Astrocyte of the cerebellum (primary cell): ENCODE results near the gene CALCB.
"Not testable (repeated sequence)": the region's sequence is repeated elsewhere in the genome, so short reads cannot be mapped to it uniquely, and the experiment has no call there.

Source experiments
- DNase-seq: peaks from one replicate; pipeline ENCODE4 v3.0.0-alpha.2; 2011; ENCODE audit warnings: low read depth
- H3K4me3 ChIP-seq: 2 replicates; pipeline ENCODE4 v1.5.1; 2011; ENCODE audit warnings: mild to moderate bottlenecking, low read depth, low read length, moderate library complexity
- in situ Hi-C: cut with HindIII; loops from 2 replicates; pipeline ENCODE4 v1.10.0; 2017; ENCODE audit warnings: low sequenced_read_pairs
- TF ChIP-seq, protein P1 (sequence below): IDR thresholded peaks from 2 replicates; pipeline ENCODE4 v1.5.1; 2012; ENCODE audit warnings: low read length, low read depth, moderate library complexity, mild to moderate bottlenecking; ENCODE audit errors: missing control alignments

CALCB gene

DNA sequence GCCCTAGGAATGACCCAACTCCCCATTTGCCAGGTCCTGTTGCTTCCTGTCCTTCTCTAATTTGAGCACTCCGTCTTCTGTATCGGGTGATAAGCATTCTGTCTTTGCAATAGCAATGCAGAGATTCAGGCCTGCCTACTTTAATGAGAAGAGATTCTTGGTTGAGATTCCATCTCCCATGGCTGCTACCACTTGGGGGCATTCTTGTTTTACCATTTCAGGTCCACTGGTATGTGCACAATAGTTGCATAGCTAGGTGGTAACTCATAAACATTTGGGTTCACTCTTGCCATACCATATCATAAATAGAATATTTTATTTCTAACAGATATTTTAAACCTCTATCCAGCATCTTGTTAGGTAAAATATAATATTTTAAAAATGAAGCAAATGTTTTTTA lies 34.4 kb upstream of the CALCB start:
- no peak for DNase-seq
- no peak overlapping the region for H3K4me3 ChIP-seq
- TF ChIP-seq, protein P1, sequence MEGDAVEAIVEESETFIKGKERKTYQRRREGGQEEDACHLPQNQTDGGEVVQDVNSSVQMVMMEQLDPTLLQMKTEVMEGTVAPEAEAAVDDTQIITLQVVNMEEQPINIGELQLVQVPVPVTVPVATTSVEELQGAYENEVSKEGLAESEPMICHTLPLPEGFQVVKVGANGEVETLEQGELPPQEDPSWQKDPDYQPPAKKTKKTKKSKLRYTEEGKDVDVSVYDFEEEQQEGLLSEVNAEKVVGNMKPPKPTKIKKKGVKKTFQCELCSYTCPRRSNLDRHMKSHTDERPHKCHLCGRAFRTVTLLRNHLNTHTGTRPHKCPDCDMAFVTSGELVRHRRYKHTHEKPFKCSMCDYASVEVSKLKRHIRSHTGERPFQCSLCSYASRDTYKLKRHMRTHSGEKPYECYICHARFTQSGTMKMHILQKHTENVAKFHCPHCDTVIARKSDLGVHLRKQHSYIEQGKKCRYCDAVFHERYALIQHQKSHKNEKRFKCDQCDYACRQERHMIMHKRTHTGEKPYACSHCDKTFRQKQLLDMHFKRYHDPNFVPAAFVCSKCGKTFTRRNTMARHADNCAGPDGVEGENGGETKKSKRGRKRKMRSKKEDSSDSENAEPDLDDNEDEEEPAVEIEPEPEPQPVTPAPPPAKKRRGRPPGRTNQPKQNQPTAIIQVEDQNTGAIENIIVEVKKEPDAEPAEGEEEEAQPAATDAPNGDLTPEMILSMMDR = peak; percentile 4
- in situ Hi-C loops = no loop called here

DNA sequence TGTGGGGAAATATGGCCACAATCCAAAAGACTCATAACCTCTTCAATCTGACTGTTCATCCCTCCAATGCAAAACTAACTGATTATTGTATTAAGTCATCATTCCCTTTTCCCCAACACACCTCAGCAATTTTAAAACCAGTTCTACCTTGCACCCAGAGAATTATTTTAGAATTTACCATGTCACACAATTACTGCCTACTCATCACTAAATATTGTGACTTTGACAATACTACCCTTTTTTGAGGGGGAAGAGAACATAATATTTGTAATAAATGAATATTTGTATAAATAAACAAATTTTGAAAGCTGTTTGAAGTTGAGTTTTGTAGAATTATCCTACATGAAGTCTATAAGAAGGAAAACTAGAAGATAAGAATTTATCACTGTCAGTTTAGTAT lies 28.2 kb upstream of the CALCB start:
- no peak for DNase-seq
- H3K4me3 ChIP-seq = no peak overlapping the region
- TF ChIP-seq, protein P1 = no peak
- in situ Hi-C loops = no loop called here

DNA sequence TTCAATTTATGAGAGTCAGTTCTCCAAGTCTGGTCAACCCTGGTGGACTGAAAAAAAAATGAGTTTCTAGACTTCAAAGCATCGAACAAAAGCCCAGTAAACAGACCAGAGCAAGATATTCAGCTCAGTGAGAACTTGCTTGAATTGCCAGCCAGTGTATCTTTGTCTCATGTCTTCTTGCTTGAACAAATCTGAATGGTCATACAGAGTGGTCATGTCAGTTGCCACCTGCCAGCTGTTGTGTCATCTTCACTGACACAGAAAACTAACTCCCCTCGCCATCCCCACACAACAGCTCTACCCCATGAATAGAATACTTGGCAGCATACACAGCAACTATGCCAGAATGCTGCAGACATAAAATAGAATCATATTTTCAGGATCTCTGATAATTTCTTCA lies 27.5 kb upstream of the CALCB start:
- in situ Hi-C loops = no loop called here
- H3K4me3 ChIP-seq = no peak overlapping the region
- TF ChIP-seq, protein P1 = no peak
- no peak for DNase-seq

DNA sequence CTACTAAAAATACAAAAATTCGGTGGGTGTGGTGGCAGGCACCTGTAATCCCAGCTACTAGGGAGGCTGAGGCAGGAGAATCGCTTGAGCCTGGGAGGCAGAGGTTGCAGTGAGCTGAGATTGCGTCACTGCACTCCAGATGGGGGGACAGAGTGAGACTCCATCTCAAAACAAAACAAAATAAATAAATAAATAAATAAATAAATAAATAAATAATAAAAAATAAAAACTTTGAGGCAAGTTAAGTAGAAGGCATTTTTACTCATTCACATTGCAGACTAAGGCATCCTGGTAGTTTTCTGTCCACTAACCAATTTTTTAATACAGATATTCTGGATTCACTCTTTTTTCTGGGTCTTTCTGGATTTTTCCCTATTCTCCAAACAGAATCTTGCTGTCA lies 26.7 kb upstream of the CALCB start:
- DNase-seq, in situ Hi-C loops, H3K4me3 ChIP-seq: not testable (repeated sequence)

DNA sequence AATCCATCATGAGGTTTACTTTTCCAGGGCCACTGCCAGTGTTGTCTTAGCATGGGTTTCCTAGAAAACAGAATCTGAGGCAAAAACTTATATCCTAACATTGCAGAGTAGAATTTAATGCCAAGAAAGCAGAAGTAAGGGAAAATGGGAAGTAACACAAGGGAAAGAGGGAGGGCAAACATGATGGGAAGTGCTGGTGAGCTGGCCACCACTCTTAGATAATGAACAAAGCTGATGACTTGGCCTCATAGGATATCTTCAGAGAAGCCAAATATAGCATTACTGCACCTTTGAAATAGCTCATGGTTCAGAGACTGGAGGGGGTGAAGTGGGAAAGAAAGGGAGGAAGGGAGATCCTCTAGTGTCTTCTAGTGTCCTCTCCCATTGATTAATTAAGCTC lies 24.8 kb upstream of the CALCB start:
- TF ChIP-seq, protein P1 = no peak
- no peak for DNase-seq
- in situ Hi-C loops = no loop called here
- no peak overlapping the region for H3K4me3 ChIP-seq

DNA sequence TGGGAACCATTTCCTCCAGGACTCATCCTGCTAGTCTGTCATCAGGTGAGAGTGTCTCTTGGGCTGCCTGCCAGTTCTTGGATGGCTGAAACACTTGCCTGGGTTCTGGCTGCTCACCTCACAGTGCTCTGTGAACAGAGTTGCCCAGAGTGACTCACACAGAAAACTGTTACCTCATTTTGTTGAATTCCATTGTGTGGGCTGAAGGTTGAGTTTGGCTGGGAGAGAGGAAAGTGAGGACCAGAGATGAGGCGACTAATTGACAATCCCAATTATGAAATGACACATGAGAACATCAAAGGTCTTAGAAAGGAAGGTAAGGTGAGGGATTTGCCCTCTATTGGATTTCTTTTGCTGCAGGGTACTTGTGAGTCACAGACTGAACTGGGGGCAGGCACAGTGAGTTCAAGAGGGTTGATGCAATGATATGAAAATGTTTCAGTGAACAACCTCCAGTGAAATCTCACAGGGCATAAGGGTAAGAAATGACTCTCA lies 20.2 kb upstream of the CALCB start:
- DNase-seq = no peak
- TF ChIP-seq, protein P1 = no peak
- in situ Hi-C loops = no loop called here
- H3K4me3 ChIP-seq = no peak overlapping the region

DNA sequence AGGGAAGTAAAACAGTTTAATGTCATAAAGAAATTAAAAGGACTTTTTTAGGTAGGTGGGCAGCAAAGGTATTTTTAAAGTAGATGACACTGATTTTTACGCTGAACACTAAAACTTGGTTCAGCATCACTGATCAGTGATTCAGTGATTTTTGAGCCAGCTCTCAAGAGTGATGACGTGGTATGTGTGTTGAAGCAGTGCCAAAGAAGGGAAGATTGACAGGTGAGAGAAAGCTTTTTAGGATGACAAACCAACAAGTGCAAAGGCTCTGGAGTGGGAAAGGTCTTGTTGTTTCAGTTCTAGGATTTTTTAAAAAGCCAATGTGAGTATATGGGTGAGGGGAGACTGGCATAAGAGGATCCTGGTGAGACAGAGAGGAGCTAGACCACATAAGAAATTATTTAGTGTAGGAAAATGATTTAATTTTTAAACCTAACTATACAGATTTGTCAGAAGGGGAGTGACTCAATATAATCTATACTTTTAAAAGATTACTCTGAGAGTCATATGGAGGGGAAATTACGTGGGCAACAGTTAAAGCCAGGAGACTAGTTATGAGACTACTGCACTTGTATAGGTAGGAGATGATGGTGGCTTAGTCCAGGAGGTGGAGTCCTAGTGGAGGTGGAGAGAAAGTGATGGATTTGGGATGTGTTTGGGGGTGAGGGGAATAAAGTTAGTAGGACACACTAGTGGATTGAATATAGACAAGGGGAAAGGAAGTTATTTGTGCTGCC lies 17.6 kb upstream of the CALCB start:
- TF ChIP-seq, protein P1 = no peak
- no peak for DNase-seq
- no peak overlapping the region for H3K4me3 ChIP-seq
- in situ Hi-C loops = no loop called here
